ENCODE measurements around the gene SPATA21. TPM values are rescaled to one million over a fixed set of nuclear protein-coding genes. Genes with fewer than 3 reads are reported as not detected.
A peak's percentile ranks its signal among the peaks of the same experiment; 100 is the strongest.

The SPATA21 gene
- total and polyA plus RNA-seq, 7 experiments from 2014 or later, result not detected

- DNase-seq (no peak), ATAC-seq (no peak)
- Mint-ChIP-seq H3K4me3 (peak overlapping the region in 1 of 10 donors; percentile 42), H3K36me3 (peaks cover 15 to 49% (median 44%) of the 10 kb centered on the region in 5 donors), H3K27ac (peak overlapping the region in 1 of 9 donors; percentile 72), H3K9me3 (no peaks in the 10 kb centered on the region), H3K4me1 (peaks cover 26 to 79% (median 58%) of the 10 kb centered on the region in 7 donors), H3K27me3 (no peaks in the 10 kb centered on the region)
- Histone ChIP-seq H3K36me3 (ENCODE audit: control insufficient read depth in 2 of 3, insufficient read depth in 3 of 3, low read length in 3 of 3) (peaks cover 19 to 84% (median 37%) of the 10 kb centered on the region in 3 experiments), H3K9me3 (ENCODE audit: control insufficient read depth in 2 of 3, low read length in 3 of 3) (no peaks in the 10 kb centered on the region), H3K27me3 (ENCODE audit: control insufficient read depth in 2 of 2, insufficient read depth in 2 of 2, low read length in 2 of 2) (no peaks in the 10 kb centered on the region), H3K27ac (ENCODE audit: low read depth, low read length) (no peak overlapping the region), H3K4me1 (ENCODE audit: control insufficient read depth in 2 of 2, insufficient read depth in 2 of 2, low read length in 2 of 2) (peaks cover 17 to 45% of the 10 kb centered on the region in 2 donors), H3K4me3 (ENCODE audit: low read length) (no peak overlapping the region)
- POLR2A ChIA-PET, result no interaction called here
- intact Hi-C loops (cut with micrococcal nuclease), result no loop called here
- CTCF ChIA-PET, result interaction anchor here (0.6 kb wide), 1 partner anchor 209 kb away, joined by 3 read pairs; no protein-coding TSS in a partner anchor
These were observed 8.9 kb upstream of the SPATA21 start for GRCh38 chr1:16446116-16446515.

- intact Hi-C loops (cut with micrococcal nuclease), result no loop called here
These were observed 7.8 kb upstream of the SPATA21 start for GRCh38 chr1:16445052-16445451.

GRCh38 chr1:16443975-16444770 is 6.9 kb upstream of the SPATA21 start:
- Histone ChIP-seq H3K36me3 (ENCODE audit: control insufficient read depth in 2 of 3, insufficient read depth in 3 of 3, low read length in 3 of 3) (peaks cover 6 to 70% (median 34%) of the 10 kb centered on the region in 3 experiments), H3K27ac (ENCODE audit: low read depth, low read length) (peak overlapping the region; percentile 100), H3K4me3 (ENCODE audit: low read length) (no peak overlapping the region), H3K27me3 (ENCODE audit: control insufficient read depth in 2 of 2, insufficient read depth in 2 of 2, low read length in 2 of 2) (no peaks in the 10 kb centered on the region), H3K4me1 (ENCODE audit: control insufficient read depth in 2 of 2, insufficient read depth in 2 of 2, low read length in 2 of 2) (peaks cover 17 to 44% of the 10 kb centered on the region in 2 donors), H3K9me3 (ENCODE audit: control insufficient read depth in 2 of 3, low read length in 3 of 3) (no peaks in the 10 kb centered on the region)
- ChIA-PET CTCF (interaction anchor here (1.0 kb wide), 1 partner anchor 53 kb away, joined by 3 read pairs; no protein-coding TSS in a partner anchor), POLR2A (interaction anchor here (0.9 to 1.5 kb wide), 4 partner anchors 56 to 92 kb away, joined by 3 to 4 read pairs (median 4); partner anchors contain the start of gene FBXO42)
- no peaks in the 10 kb centered on the region for H3K27me3 Mint-ChIP-seq
- ATAC-seq, result no peak
- peaks cover 27 to 66% (median 51%) of the 10 kb centered on the region in 7 donors for H3K4me1 Mint-ChIP-seq
- H3K27ac Mint-ChIP-seq, result peak overlapping the region in 8 of 9 donors; percentile 21 to 90 (median 71)
- H3K9me3 Mint-ChIP-seq, result no peaks in the 10 kb centered on the region
- no peak for DNase-seq
- peaks cover 11 to 34% (median 32%) of the 10 kb centered on the region in 5 donors for H3K36me3 Mint-ChIP-seq
- H3K4me3 Mint-ChIP-seq, result peak overlapping the region in 6 of 10 donors; percentile 14 to 57 (median 38)
- intact Hi-C loops (cut with micrococcal nuclease), result loop anchor here (5.0 kb wide), 6 partner anchors 57 to 917 kb away; partner anchors contain the start of genes NBPF1 (in 2 of the 2), DNAJC16 (in 1 of the 2) and ZBTB17 (in 1 of the 2)

More at GRCh38 chr1:16445052-16445451, 7.8 kb upstream of the SPATA21 start:
- ChIA-PET CTCF (interaction anchor here (1.0 kb wide), 1 partner anchor 52 kb away, joined by 3 read pairs; no protein-coding TSS in a partner anchor), POLR2A (interaction anchor here (1.4 to 1.5 kb wide), 2 partner anchors 69 to 80 kb away, joined by 3 to 4 read pairs; no protein-coding TSS in a partner anchor)
- H3K4me1 ChIP-seq (ENCODE audit: control insufficient read depth in 2 of 2, insufficient read depth in 2 of 2, low read length in 2 of 2), result peaks cover 16 to 47% of the 10 kb centered on the region in 2 donors
- H3K4me3 Mint-ChIP-seq, result peak overlapping the region in 1 of 10 donors; percentile 29
- H3K9me3 Mint-ChIP-seq, result no peaks in the 10 kb centered on the region
- no peak for ATAC-seq
- H3K4me1 Mint-ChIP-seq, result peaks cover 29 to 74% (median 58%) of the 10 kb centered on the region in 7 donors
- no peak overlapping the region for H3K27ac ChIP-seq (ENCODE audit: low read depth, low read length)
- H3K36me3 ChIP-seq (ENCODE audit: control insufficient read depth in 2 of 3, insufficient read depth in 3 of 3, low read length in 3 of 3), result peaks cover 12 to 79% (median 37%) of the 10 kb centered on the region in 3 experiments
- H3K9me3 ChIP-seq (ENCODE audit: control insufficient read depth in 2 of 3, low read length in 3 of 3), result no peaks in the 10 kb centered on the region
- H3K27ac Mint-ChIP-seq, result peak overlapping the region in 3 of 9 donors; percentile 22 to 67 (median 49)
- no peaks in the 10 kb centered on the region for H3K27me3 ChIP-seq (ENCODE audit: control insufficient read depth in 2 of 2, insufficient read depth in 2 of 2, low read length in 2 of 2)
- DNase-seq, result no peak
- H3K4me3 ChIP-seq (ENCODE audit: low read length), result no peak overlapping the region
- no peaks in the 10 kb centered on the region for H3K27me3 Mint-ChIP-seq
- H3K36me3 Mint-ChIP-seq, result peaks cover 15 to 43% (median 41%) of the 10 kb centered on the region in 5 donors

GRCh38 chr1:16442941-16443340 is 5.7 kb upstream of the SPATA21 start:
- ChIA-PET POLR2A (interaction anchor here (0.6 to 1.2 kb wide), 2 partner anchors 57 to 91 kb away, joined by 4 read pairs; partner anchors contain the start of gene FBXO42), CTCF (interaction anchor here (0.7 to 1.0 kb wide), 2 partner anchors 9 to 178 kb away, joined by 3 to 4 read pairs; no protein-coding TSS in a partner anchor)
- Histone ChIP-seq H3K4me3 (ENCODE audit: low read length) (peak overlapping the region; percentile 94), H3K27me3 (ENCODE audit: control insufficient read depth in 2 of 2, insufficient read depth in 2 of 2, low read length in 2 of 2) (no peaks in the 10 kb centered on the region), H3K36me3 (ENCODE audit: control insufficient read depth in 2 of 3, insufficient read depth in 3 of 3, low read length in 3 of 3) (peaks cover 0 to 58% (median 22%) of the 10 kb centered on the region in 3 experiments), H3K27ac (ENCODE audit: low read depth, low read length) (peak overlapping the region; percentile 100), H3K9me3 (ENCODE audit: control insufficient read depth in 2 of 3, low read length in 3 of 3) (no peaks in the 10 kb centered on the region), H3K4me1 (ENCODE audit: control insufficient read depth in 2 of 2, insufficient read depth in 2 of 2, low read length in 2 of 2) (peaks cover 17 to 41% of the 10 kb centered on the region in 2 donors)
- Mint-ChIP-seq H3K36me3 (peaks cover 8 to 27% (median 20%) of the 10 kb centered on the region in 5 donors), H3K4me3 (peak overlapping the region; percentile 51 to 100 (median 96)), H3K9me3 (no peaks in the 10 kb centered on the region), H3K27me3 (no peaks in the 10 kb centered on the region), H3K4me1 (peaks cover 19 to 54% (median 40%) of the 10 kb centered on the region in 7 donors), H3K27ac (peak overlapping the region; percentile 57 to 97 (median 90))
- intact Hi-C loops (cut with micrococcal nuclease), result loop anchor here (5.0 kb wide), 6 partner anchors 56 to 916 kb away; partner anchors contain the start of genes NBPF1 (in 2 of the 2), DNAJC16 (in 1 of the 2) and ZBTB17 (in 1 of the 2)
- DNase-seq (no peak), ATAC-seq (no peak)

- POLR2A ChIA-PET, result interaction anchor here (0.6 to 3.3 kb wide), 4 partner anchors 9 to 462 kb away, joined by 3 to 21 read pairs (median 8); no protein-coding TSS in a partner anchor
These were observed 5.0 kb upstream of the SPATA21 start for GRCh38 chr1:16442265-16442664.

More at GRCh38 chr1:16442265-16442664, 5.0 kb upstream of the SPATA21 start:
- no peak for DNase-seq
- H3K4me1 Mint-ChIP-seq, result peaks cover 19 to 47% (median 35%) of the 10 kb centered on the region in 7 donors
- peak overlapping the region; percentile 93 to 100 (median 97) for H3K4me3 Mint-ChIP-seq
- no peaks in the 10 kb centered on the region for H3K27me3 Mint-ChIP-seq
- no peaks in the 10 kb centered on the region for H3K27me3 ChIP-seq (ENCODE audit: control insufficient read depth in 2 of 2, insufficient read depth in 2 of 2, low read length in 2 of 2)
- peaks cover 17 to 40% of the 10 kb centered on the region in 2 donors for H3K4me1 ChIP-seq (ENCODE audit: control insufficient read depth in 2 of 2, insufficient read depth in 2 of 2, low read length in 2 of 2)
- H3K4me3 ChIP-seq (ENCODE audit: low read length), result peak overlapping the region; percentile 94
- H3K9me3 ChIP-seq (ENCODE audit: control insufficient read depth in 2 of 3, low read length in 3 of 3), result no peaks in the 10 kb centered on the region
- H3K9me3 Mint-ChIP-seq, result no peaks in the 10 kb centered on the region
- no peak for ATAC-seq
- H3K27ac Mint-ChIP-seq, result peak overlapping the region; percentile 57 to 98 (median 96)
- H3K36me3 Mint-ChIP-seq, result peaks cover 8 to 24% (median 17%) of the 10 kb centered on the region in 5 donors
- peaks cover 0 to 51% (median 17%) of the 10 kb centered on the region in 3 experiments for H3K36me3 ChIP-seq (ENCODE audit: control insufficient read depth in 2 of 3, insufficient read depth in 3 of 3, low read length in 3 of 3)
- peak overlapping the region; percentile 100 for H3K27ac ChIP-seq (ENCODE audit: low read depth, low read length)
- CTCF ChIA-PET, result no interaction called here
- intact Hi-C loops (cut with micrococcal nuclease), result loop anchor here (5.0 kb wide), 6 partner anchors 55 to 915 kb away; partner anchors contain the start of genes NBPF1 (in 2 of the 2), DNAJC16 (in 1 of the 2) and ZBTB17 (in 1 of the 2)

All from naive thymus-derived CD4-positive, alpha-beta T cell (primary cell).